SHP77 (cell line): ENCODE data around the gene QRFP.

Experiments
- DNase-seq, 2 experiments: peaks; one replicate each; lab custom pipeline; 2025; lab: John Stamatoyannopoulos, UW

QRFP gene

DNA sequence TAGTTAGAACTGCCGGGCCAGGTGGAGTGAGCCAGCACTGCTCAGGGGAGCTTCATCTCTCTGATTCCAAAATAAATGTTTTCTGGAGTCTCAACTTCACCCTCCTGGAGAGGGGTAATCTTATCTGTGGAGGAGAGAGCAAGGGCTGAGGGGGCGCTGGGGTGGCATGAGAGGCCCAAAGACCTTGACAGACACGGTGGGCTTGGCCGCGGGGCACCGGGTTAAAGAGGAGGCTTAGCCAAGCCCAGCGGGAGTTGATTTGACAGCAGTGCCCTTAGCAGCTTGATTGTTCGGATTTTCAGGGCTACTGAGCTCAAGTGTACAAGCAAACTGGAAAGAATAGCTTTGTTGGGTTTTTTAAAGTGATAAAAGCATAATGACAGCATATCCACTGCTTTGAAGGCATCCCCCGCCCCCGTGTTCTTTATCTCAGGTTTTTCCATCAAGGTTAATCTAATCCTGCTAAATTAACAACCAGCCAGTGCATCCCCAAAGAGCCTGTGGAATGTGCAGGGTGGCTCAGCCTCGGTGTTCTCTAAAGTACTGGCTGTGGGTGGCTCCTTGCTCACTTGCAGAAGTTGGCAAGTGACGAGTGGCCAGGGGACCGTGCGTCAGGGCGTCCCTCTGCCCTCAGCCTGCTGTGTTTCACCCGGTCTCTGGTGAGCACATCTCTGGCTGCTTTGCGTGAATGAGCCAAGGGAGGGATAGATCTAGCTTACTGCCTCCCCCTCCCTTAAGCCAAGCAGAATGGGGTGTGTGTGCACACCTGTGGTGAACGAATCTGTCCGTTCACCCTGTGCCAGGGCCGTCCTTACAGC is 5.5 kb downstream of the QRFP start:
- no peak for DNase-seq

DNA sequence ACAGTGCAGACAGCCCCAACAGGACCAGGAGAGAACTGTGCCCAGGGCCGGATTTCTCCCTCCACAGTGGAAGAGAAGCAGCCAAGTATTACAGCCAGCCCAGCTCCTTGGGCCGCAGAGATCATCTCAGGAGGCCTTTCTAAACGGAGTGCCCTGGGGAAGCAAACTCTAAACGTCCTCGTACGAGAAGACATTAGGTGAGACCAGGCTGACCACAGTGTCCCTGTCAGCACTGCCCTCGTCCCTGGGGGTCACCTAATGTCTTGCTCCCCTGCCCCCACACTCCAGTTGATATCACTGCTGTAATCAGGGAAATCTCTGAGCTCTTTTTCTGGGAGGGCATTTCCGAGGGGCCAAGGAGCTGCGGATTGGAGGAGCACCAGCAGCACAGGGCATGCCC is 6.5 kb downstream of the QRFP start:
- DNase-seq, result no peak

DNA sequence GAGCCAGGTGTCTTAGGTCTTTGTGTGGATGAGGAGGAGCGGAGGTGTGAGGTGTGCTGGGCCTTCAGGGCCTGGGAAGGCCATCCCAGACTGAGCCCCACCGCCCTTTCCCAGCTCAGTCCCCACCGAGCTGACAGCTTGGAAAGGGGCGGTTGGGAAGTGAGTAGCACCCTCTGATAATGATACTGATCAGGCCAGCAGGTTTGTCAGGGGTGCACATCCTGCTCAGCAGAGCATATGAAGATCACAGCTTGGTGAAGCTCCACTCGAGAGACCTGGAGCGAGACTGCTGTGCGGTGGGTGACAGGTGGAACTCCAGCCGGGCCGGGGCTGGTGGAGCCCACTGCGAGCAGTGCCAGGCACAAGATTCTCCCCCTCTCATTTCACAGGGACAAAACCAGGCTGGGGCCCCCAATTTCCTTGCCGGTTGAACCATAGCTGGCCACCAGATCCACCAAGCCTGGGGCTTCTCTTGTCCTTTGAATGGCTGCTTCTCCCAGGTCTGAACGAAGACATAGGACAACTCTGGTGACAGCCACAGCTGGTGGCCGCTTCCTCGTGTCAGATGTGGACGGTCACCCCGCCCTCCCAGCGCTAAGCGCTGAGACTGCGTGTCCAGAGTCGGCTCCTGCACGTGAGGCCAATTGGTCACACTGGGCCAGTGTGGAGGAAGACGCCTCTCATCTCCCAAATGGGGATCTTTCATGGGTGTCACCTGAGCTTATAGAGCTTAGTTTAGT is 8.3 kb downstream of the QRFP start:
- DNase-seq, result no peak

DNA sequence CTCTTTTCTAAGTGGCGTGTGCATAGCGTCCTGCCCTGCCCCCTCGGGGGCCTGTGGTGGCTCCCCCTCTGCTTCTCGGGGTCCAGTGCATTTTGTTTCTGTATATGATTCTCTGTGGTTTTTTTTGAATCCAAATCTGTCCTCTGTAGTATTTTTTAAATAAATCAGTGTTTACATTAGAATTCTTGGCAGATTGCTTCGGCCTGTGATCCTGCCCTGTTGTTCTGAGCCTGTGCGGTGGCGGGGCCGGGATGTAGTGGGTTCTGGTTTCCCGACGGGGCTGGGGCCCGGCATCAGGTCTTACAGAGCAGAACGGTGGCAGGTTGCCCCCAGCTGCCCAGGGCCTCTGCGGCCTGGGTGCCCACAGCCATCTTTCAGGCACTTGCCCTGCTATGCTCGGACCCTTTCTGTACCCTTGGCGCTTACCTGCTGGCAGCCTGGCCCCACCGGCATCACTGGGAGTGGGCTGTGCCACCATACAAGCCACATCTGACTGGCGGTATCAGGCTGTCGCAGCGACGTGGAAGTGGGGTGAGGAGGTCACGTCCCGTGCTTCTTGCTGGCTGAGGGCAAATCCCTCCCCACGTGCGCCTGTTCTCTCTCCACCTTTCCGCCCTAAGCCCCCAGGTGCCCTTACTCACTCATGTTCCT is 9.0 kb downstream of the QRFP start:
- no peak for DNase-seq

DNA sequence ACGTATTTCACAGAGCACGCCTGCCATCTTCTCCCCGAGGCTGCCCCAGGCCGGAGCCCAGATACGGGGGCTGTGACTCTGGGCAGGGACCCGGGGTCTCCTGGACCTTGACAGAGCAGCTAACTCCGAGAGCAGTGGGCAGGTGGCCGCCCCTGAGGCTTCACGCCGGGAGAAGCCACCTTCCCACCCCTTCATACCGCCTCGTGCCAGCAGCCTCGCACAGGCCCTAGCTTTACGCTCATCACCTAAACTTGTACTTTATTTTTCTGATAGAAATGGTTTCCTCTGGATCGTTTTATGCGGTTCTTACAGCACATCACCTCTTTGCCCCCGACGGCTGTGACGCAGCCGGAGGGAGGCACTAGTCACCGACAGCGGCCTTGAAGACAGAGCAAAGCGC is 9.6 kb downstream of the QRFP start:
- DNase-seq, result no peak

DNA sequence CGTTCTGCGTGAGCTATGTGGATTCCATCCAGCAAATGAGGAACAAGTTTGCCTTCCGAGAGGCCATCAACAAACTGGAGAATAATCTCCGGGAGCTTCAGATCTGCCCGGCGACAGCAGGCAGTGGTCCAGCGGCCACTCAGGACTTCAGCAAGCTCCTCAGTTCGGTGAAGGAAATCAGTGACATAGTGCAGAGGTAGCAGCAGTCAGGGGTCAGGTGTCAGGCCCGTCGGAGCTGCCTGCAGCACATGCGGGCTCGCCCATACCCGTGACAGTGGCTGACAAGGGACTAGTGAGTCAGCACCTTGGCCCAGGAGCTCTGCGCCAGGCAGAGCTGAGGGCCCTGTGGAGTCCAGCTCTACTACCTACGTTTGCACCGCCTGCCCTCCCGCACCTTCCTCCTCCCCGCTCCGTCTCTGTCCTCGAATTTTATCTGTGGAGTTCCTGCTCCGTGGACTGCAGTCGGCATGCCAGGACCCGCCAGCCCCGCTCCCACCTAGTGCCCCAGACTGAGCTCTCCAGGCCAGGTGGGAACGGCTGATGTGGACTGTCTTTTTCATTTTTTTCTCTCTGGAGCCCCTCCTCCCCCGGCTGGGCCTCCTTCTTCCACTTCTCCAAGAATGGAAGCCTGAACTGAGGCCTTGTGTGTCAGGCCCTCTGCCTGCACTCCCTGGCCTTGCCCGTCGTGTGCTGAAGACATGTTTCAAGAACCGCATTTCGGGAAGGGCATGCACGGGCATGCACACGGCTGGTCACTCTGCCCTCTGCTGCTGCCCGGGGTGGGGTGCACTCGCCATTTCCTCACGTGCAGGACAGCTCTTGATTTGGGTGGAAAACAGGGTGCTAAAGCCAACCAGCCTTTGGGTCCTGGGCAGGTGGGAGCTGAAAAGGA is 10.9 kb downstream of the QRFP start:
- no peak for DNase-seq

DNA sequence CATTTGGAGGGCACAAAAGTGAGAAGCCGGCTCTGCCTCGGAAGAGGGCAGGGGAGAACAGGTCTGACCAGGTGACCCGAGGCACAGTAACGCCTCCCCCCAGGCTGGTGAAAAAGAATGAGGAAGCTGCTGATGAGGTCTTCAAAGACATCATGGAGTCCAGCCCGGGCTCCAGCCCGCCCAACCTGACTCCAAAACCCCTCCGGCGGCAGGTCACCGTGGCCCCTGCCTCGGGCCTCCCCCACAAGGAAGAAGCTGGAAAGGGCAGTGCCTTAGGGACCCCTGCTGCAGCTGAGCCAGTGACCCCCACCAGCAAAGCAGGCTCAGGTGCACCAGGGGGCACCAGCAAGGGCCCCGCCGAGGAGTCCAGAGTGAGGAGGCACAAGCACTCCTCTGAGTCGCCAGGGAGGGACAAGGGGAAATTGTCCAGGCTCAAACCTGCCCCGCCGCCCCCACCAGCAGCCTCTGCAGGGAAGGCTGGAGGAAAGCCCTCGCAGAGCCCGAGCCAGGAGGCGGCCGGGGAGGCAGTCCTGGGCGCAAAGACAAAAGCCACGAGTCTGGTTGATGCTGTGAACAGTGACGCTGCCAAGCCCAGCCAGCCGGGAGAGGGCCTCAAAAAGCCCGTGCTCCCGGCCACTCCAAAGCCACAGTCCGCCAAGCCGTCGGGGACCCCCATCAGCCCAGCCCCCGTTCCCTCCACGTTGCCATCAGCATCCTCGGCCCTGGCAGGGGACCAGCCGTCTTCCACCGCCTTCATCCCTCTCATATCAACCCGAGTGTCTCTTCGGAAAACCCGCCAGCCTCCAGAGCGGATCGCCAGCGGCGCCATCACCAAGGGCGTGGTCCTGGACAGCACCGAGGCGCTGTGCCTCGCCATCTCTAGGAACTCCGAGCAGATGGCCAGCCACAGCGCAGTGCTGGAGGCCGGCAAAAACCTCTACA is 11.8 kb downstream of the QRFP start:
- no peak for DNase-seq

DNA sequence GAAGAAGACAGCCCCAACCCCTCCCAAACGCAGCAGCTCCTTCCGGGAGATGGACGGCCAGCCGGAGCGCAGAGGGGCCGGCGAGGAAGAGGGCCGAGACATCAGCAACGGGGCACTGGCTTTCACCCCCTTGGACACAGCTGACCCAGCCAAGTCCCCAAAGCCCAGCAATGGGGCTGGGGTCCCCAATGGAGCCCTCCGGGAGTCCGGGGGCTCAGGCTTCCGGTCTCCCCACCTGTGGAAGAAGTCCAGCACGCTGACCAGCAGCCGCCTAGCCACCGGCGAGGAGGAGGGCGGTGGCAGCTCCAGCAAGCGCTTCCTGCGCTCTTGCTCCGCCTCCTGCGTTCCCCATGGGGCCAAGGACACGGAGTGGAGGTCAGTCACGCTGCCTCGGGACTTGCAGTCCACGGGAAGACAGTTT is 12.5 kb downstream of the QRFP start:
- no peak for DNase-seq

DNA sequence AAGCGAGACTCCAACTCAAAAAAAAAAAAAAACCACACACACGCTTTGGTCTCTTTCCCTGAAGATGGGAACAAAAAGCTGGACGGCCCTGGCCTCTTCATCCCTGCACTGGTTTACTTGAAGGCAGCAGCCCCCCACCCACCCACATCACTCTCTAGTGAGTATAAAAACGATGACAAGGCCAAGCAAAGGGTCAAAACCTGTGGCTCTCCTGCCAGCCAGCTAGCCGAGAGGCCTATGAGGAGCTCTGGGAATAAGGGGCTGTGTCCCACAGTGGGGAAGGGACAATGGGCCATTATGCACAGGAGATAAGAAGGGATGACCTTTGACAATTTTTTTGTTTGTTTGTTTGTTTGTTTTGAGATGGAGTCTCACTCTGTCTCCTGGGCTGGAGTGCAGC is 13.1 kb downstream of the QRFP start:
- no peak for DNase-seq

DNA sequence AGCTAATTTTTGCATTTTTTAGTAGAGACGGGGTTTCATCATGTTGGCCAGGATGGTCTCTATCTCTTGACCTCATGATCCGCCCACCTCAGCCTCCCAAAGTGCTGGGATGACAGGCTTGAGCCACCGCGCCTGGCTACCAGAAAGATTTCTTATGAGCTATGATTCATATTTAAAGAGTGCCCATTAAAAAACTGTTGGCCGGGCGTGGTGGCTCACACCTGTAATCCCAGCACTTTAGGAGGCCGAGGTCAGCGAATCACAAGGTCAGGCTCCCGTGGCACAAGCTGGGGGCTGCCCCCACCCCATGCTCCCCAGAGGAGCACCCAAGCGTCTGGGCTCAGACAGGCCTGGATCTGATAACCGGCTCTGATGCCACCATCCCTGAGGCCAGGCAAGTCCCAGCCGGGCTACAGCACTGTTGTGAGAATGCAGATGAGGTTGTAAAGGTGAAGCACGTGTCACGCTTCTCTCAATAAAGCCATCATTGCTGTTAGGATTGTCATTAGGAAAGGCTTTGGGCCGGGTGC is 13.9 kb downstream of the QRFP start:
- no peak for DNase-seq

DNA sequence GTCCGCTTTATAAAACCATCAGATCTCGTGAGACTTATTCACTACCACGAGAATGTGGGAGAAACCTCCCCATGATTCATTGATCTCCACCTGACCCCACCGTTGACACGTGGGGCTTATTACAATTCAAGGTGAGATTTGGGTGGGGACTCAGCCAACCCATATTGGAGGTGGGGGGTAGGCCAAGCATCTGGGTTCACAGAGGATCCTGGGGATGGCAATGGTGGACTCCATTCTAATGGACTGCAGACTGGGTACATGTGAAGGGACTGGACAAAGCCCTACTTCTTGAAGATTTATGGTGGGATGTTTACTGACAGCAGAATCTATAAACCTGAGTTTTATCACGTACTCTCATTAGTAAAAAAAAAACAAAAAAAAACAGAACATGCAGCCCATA is 15.1 kb downstream of the QRFP start:
- no peak for DNase-seq

DNA sequence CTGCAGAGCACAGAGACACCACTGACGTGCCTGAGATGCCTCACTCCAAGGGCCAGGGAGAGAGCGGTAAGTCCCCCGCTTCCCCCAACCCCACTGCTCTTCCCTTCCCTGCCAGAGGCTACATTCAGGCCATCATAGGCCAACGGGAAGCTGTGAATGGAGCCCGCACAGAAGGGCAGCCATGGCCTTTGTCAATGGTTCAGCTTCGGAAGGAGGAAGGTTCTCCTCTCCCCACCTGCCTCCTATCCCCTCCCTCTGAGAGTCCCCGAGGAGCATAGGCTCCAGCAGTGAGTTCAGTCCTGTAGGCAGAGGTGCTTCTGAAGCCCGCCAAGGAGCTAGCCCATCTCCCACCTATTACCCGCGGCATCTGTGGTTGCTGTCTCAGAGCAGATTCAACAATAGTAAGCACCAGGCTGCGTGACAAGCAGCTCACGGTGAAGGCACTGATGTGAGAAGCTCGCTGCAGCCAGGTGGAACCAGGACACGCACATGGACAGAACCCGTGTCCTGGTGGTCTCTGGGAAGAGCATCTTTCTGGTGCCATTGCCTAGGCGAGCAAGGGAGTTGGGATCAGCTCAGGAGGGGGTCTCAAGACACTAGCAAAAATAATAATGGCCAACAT is 15.9 kb downstream of the QRFP start:
- DNase-seq, result no peak

DNA sequence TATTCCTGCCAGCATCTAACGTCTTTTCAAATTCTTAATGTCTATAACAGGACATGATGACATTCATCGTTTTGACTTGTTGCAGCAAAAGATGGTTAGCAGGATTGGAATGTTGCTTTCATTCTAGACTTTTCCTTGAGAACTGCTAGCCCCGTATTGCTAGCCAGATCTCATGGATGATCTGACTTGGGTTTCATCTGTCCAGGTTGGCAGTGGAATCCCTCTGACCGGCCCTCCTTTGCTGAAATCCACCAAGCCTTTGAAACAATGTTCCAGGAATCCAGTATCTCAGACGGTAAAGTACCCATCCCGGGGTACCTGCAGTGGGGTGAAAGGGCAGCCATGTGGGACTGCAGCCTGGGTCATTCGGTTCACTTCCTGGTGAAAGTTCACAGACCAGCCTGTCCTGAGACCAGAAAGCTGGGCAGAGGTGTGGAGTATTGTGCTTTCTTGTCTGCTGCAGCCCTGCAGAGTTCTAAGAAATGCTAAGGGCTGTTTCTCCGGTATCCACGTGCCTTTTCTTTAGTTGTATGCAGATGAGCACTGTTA is 16.7 kb downstream of the QRFP start:
- no peak for DNase-seq

DNA sequence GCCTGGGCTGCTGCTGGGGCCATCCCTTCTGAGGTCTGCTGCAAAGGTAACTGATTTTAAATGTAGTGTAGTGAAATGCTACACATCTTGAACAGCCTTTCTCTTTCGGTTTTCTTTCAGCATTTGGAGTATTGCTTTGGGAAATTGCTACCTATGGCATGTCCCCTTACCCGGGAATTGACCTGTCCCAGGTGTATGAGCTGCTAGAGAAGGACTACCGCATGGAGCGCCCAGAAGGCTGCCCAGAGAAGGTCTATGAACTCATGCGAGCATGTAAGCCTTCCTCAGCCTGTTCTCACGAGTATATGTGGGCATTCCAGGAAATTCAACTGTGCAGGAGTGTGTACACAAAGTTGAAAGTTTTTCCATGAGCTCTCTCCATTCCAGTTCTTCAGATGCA is 18.3 kb downstream of the QRFP start:
- DNase-seq, result no peak

DNA sequence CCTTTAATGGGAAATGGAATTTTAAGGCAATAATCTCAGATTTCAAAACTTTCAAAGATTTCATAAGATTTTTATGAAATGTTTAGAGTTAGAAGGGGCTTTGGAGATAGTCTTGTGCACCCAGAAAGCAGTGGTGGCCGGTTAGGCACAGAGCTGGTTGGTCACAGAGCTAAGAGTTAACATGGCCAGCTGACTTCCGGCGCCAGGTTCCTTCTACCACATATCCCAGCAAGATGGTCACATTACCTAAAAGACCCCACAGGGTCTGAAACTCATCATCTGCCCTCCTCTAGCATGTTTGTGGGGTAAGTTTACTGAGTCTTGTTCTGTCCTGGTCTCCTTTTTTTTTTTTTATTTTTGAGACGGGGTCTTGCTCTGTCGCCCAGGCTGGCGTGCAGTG is 19.3 kb downstream of the QRFP start:
- no peak for DNase-seq

DNA sequence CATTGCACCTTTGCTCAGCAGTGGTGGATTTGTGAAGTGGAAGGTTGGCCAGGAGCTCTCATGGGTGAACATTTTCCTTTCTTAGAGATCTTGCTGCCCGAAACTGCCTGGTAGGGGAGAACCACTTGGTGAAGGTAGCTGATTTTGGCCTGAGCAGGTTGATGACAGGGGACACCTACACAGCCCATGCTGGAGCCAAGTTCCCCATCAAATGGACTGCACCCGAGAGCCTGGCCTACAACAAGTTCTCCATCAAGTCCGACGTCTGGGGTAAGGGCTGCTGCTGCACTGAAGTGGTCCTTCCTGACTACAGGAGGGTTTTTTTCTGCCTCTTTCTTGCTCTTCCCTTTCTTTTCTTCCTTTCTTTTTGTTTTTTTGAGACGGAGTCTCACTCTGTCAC is 21.8 kb downstream of the QRFP start:
- DNase-seq, result no peak

DNA sequence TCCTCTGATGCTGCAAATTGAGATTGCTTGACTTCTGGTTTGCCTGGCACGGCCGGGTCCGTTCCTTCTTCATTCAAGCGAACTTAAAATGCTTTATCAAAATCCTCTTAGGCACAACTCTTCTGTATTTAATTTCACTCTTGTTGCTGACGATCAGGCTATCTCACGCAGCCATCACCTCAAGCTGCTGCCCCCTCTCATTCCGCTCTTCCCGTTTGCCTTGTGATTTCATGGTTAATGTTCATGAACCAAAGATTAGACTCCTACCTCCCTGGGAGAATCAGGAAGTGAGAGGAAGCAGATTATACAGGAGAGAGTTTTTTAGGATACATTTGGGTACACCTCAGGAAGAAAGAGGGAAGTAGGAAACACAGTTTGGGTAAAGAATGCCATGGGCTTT is 22.6 kb downstream of the QRFP start:
- no peak for DNase-seq

DNA sequence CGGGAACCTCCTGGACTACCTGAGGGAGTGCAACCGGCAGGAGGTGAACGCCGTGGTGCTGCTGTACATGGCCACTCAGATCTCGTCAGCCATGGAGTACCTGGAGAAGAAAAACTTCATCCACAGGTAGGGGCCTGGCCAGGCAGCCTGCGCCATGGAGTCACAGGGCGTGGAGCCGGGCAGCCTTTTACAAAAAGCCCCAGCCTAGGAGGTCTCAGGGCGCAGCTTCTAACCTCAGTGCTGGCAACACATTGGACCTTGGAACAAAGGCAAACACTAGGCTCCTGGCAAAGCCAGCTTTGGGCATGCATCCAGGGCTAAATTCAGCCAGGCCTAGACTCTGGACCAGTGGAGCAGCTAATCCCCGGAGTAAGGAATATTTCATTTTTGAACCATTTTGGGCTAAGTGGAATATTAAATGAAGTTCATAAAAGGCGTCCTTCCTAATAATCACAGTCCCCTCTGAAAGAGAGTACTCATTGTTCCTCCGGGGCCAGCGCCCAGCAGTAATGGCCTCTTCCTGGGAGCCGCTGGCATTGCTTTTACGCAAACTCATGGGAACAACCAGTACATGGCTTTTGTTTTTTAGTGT is 23.6 kb downstream of the QRFP start:
- DNase-seq, result no peak

DNA sequence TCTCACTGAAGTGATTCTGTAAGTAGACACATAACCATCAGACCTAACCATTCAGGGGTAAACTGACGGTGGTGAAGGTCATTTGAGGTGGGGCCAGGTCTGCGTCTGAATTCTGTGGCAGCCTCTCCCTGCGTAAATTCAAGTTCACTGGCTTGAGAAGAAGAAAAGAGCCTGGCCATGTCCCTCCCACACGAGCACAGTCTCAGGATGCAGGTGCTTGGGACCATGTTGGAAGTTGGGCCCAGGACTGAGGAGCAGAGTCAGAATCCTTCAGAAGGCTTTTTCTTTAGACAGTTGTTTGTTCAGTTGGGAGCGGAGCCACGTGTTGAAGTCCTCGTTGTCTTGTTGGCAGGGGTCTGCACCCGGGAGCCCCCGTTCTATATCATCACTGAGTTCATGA is 24.1 kb downstream of the QRFP start:
- no peak for DNase-seq

DNA sequence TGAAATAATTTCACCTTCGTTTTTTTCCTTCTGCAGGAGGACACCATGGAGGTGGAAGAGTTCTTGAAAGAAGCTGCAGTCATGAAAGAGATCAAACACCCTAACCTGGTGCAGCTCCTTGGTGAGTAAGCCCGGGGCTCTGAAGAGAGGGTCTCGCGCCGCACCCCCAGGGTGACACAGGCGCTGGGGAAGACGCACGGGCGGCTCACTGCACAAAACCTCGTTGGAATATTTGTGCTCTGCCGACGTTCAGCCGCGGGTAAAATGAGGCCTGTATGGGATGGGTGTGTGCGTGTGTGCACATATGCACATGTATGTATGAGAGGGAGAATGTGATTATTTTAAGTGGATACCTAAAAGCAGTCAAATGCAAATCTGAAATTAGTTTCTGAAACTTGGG is 24.5 kb downstream of the QRFP start:
- DNase-seq, result no peak
